Measurements from ENCODE around the gene REXO4. TPM values are rescaled to one million over a fixed set of nuclear protein-coding genes. Genes with fewer than 3 reads are reported as not detected.

Gene REXO4
- total and polyA plus RNA-seq, 2 of the 13 experiments (the other 11 are each of a cell fraction or from before 2014, with no cell fraction given) = 18.5 to 30.4 TPM

DNA sequence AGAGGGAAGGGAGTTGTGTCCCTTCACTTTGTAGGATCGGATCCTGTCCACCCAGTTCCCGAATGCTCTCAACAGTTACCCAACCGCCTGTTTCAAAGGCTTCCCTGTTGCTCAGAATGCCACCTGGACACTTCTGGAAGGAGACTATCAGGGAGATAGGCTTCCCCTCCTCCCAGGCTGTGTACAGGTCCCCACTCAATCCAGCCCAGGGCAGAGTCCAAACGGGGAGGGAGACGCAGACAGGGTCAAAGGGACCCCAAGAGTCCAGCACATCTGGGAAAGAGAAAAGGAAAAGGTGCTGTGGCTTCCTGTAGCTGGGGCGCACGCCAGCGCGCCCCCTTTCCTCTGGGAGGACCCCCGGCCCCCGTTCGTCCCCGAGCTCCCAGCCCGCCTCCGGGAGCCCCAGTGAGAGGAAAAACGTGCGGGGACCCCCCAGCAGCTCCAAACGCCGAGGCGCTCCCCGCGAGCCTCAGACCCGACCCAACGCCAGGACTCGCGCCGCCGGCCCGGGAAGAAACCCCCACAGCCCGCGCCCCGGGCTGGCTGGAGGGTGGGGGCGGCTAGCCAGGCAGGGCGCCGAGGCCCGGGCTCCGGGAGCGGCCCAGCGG, 42.6 kb downstream of the REXO4 start (continued):
- TF ChIP-seq, protein P1, sequence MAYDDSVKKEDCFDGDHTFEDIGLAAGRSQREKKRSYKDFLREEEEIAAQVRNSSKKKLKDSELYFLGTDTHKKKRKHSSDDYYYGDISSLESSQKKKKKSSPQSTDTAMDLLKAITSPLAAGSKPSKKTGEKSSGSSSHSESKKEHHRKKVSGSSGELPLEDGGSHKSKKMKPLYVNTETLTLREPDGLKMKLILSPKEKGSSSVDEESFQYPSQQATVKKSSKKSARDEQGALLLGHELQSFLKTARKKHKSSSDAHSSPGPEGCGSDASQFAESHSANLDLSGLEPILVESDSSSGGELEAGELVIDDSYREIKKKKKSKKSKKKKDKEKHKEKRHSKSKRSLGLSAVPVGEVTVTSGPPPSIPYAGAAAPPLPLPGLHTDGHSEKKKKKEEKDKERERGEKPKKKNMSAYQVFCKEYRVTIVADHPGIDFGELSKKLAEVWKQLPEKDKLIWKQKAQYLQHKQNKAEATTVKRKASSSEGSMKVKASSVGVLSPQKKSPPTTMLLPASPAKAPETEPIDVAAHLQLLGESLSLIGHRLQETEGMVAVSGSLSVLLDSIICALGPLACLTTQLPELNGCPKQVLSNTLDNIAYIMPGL (CRISPR knock-in tag; IDR thresholded peaks at IDR 0.05; ENCODE audit: borderline replicate concordance in 1 of 2, low read depth in 1 of 2) = peak; percentile 36; a peak in 1 of 4 replicates
- TF ChIP-seq, protein P2, sequence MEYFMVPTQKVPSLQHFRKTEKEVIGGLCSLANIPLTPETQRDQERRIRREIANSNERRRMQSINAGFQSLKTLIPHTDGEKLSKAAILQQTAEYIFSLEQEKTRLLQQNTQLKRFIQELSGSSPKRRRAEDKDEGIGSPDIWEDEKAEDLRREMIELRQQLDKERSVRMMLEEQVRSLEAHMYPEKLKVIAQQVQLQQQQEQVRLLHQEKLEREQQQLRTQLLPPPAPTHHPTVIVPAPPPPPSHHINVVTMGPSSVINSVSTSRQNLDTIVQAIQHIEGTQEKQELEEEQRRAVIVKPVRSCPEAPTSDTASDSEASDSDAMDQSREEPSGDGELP (IDR thresholded peaks at IDR 0.05; ENCODE audit: borderline replicate concordance, low read depth) = peak; percentile 63; the same call in 1 of the 2 replicates
- TF ChIP-seq BCL6 (CRISPR knock-in tag; IDR thresholded peaks at IDR 0.05) = no peak
- TF ChIP-seq ZNF160 (CRISPR knock-in tag; IDR thresholded peaks at IDR 0.05) = no peak
- TF ChIP-seq, protein P3, sequence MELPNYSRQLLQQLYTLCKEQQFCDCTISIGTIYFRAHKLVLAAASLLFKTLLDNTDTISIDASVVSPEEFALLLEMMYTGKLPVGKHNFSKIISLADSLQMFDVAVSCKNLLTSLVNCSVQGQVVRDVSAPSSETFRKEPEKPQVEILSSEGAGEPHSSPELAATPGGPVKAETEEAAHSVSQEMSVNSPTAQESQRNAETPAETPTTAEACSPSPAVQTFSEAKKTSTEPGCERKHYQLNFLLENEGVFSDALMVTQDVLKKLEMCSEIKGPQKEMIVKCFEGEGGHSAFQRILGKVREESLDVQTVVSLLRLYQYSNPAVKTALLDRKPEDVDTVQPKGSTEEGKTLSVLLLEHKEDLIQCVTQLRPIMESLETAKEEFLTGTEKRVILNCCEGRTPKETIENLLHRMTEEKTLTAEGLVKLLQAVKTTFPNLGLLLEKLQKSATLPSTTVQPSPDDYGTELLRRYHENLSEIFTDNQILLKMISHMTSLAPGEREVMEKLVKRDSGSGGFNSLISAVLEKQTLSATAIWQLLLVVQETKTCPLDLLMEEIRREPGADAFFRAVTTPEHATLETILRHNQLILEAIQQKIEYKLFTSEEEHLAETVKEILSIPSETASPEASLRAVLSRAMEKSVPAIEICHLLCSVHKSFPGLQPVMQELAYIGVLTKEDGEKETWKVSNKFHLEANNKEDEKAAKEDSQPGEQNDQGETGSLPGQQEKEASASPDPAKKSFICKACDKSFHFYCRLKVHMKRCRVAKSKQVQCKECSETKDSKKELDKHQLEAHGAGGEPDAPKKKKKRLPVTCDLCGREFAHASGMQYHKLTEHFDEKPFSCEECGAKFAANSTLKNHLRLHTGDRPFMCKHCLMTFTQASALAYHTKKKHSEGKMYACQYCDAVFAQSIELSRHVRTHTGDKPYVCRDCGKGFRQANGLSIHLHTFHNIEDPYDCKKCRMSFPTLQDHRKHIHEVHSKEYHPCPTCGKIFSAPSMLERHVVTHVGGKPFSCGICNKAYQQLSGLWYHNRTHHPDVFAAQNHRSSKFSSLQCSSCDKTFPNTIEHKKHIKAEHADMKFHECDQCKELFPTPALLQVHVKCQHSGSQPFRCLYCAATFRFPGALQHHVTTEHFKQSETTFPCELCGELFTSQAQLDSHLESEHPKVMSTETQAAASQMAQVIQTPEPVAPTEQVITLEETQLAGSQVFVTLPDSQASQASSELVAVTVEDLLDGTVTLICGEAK (IDR thresholded peaks at IDR 0.05) = no peak
- TF ChIP-seq, protein P3 (CRISPR knock-in tag; IDR thresholded peaks at IDR 0.05) = no peak
- no peak for TF ChIP-seq ZNF878 (CRISPR knock-in tag; IDR thresholded peaks at IDR 0.05)
- no peak; the same call in 1 of the 2 replicates for TF ChIP-seq MED13 (CRISPR knock-in tag; IDR thresholded peaks at IDR 0.05)
- TF ChIP-seq NFE2 (CRISPR knock-in tag; IDR thresholded peaks at IDR 0.05) = no peak
- TF ChIP-seq FOXM1 (CRISPR knock-in tag; IDR thresholded peaks at IDR 0.05) = no peak
- TF ChIP-seq, protein P4, sequence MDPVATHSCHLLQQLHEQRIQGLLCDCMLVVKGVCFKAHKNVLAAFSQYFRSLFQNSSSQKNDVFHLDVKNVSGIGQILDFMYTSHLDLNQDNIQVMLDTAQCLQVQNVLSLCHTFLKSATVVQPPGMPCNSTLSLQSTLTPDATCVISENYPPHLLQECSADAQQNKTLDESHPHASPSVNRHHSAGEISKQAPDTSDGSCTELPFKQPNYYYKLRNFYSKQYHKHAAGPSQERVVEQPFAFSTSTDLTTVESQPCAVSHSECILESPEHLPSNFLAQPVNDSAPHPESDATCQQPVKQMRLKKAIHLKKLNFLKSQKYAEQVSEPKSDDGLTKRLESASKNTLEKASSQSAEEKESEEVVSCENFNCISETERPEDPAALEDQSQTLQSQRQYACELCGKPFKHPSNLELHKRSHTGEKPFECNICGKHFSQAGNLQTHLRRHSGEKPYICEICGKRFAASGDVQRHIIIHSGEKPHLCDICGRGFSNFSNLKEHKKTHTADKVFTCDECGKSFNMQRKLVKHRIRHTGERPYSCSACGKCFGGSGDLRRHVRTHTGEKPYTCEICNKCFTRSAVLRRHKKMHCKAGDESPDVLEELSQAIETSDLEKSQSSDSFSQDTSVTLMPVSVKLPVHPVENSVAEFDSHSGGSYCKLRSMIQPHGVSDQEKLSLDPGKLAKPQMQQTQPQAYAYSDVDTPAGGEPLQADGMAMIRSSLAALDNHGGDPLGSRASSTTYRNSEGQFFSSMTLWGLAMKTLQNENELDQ (CRISPR knock-in tag; IDR thresholded peaks at IDR 0.05; ENCODE audit: borderline replicate concordance) = no peak
- TF ChIP-seq, protein P5, sequence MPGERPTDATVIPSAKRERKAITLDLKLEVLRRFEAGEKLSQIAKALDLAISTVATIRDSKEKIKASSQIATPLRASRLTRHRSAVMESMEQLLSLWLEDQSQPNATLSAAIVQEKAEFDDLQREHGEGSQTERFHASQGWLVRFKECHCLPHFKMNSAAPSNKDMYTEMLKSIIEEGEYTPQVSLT (CRISPR knock-in tag; IDR thresholded peaks at IDR 0.05; ENCODE audit: borderline replicate concordance, low read depth) = no peak
- no peak for TF ChIP-seq SP1 (IDR thresholded peaks at IDR 0.05)
- TF ChIP-seq SP1 (CRISPR knock-in tag; IDR thresholded peaks at IDR 0.05) = no peak
- no peak for TF ChIP-seq RORA (CRISPR knock-in tag; IDR thresholded peaks at IDR 0.05)
